ENCODE data around the gene ATP8A2.

DNA sequence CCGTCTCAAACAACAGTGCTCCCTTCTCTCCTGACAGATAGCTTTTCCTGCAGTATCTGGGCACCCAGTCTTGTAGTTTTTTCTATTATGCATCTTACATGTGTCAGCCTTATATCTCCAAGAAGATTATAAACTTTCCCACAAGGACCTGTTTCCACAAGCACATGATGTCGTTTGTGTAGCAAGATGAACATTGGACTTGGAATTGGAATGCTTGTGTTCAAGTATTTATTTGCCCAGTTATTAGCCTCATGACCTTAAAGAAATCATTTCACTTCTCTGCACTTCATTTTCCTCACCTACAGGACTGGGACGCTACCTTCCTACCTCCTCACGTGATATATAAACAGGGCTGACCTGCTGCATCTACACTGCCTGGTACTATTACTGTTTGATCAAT, 658.6 kb downstream of the ATP8A2 start:
- TF ChIP-seq SP1 (IDR thresholded peaks at IDR 0.05), result no peak
- no peak for TF ChIP-seq EGR1 (IDR thresholded peaks at IDR 0.05; ENCODE audit: low read depth in 2 of 2)
- TF ChIP-seq, protein P1, sequence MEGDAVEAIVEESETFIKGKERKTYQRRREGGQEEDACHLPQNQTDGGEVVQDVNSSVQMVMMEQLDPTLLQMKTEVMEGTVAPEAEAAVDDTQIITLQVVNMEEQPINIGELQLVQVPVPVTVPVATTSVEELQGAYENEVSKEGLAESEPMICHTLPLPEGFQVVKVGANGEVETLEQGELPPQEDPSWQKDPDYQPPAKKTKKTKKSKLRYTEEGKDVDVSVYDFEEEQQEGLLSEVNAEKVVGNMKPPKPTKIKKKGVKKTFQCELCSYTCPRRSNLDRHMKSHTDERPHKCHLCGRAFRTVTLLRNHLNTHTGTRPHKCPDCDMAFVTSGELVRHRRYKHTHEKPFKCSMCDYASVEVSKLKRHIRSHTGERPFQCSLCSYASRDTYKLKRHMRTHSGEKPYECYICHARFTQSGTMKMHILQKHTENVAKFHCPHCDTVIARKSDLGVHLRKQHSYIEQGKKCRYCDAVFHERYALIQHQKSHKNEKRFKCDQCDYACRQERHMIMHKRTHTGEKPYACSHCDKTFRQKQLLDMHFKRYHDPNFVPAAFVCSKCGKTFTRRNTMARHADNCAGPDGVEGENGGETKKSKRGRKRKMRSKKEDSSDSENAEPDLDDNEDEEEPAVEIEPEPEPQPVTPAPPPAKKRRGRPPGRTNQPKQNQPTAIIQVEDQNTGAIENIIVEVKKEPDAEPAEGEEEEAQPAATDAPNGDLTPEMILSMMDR (IDR thresholded peaks at IDR 0.05; ENCODE audit: low read depth, low read length, missing input control), result no peak
- TF ChIP-seq TAF1 (conservative IDR thresholded peaks at IDR 0.05), result no peak
- no peak for TF ChIP-seq JUND (IDR thresholded peaks at IDR 0.05)
- TF ChIP-seq YY1 (IDR thresholded peaks at IDR 0.05), result no peak
- TF ChIP-seq RAD21 (IDR thresholded peaks at IDR 0.05), result no peak
- no peak for TF ChIP-seq RXRA (IDR thresholded peaks at IDR 0.05)

All from liver (tissue), 3 donors.